ENCODE measurements around the gene EXOC4.

- TF ChIP-seq, protein P1, sequence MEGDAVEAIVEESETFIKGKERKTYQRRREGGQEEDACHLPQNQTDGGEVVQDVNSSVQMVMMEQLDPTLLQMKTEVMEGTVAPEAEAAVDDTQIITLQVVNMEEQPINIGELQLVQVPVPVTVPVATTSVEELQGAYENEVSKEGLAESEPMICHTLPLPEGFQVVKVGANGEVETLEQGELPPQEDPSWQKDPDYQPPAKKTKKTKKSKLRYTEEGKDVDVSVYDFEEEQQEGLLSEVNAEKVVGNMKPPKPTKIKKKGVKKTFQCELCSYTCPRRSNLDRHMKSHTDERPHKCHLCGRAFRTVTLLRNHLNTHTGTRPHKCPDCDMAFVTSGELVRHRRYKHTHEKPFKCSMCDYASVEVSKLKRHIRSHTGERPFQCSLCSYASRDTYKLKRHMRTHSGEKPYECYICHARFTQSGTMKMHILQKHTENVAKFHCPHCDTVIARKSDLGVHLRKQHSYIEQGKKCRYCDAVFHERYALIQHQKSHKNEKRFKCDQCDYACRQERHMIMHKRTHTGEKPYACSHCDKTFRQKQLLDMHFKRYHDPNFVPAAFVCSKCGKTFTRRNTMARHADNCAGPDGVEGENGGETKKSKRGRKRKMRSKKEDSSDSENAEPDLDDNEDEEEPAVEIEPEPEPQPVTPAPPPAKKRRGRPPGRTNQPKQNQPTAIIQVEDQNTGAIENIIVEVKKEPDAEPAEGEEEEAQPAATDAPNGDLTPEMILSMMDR (IDR thresholded peaks at IDR 0.05): no peak
- no peak for TF ChIP-seq POLR2A (IDR thresholded peaks at IDR 0.05)
These were observed 114.7 kb downstream of the EXOC4 start for GRCh38 chr7:133367561-133367960.
